ENCODE results near the gene MRPL33. TPM values are rescaled to one million over a fixed set of nuclear protein-coding genes. Genes with fewer than 3 reads are reported as not detected.
A peak's percentile ranks its signal among the peaks of the same experiment; 100 is the strongest.

The MRPL33 gene
- total RNA-seq, 1 experiment from 2014 or later: 86.3 TPM

GRCh38 chr2:27772804-27773203, 1.3 kb downstream of the MRPL33 start:
- no TSS peak for BruUV-seq (replicated peaks)
- Histone ChIP-seq H3K9me2 (ENCODE audit: insufficient read depth) (no peaks in the 10 kb centered on the region), H3F3A (ENCODE audit: insufficient read depth, low read depth) (peaks cover 34% of the 10 kb centered on the region), H4K20me1 (ENCODE audit: insufficient read depth) (peaks cover 12% of the 10 kb centered on the region; the same call in 1 of the 2 replicates), H3K79me2 (ENCODE audit: low read depth) (peaks cover 63% of the 10 kb centered on the region), H2AFZ (no peak overlapping the region), H3K4me1 (replicated peaks; ENCODE audit: insufficient read depth) (peaks cover 29% of the 10 kb centered on the region), H3K27me3 (ENCODE audit: insufficient read depth, low read depth) (no peaks in the 10 kb centered on the region), H3K27ac (peak overlapping the region; percentile 80), H3K36me3 (ENCODE audit: low read depth) (peaks cover 34% of the 10 kb centered on the region), H3K4me3 (peak overlapping the region; percentile 93), H3K9me3 (ENCODE audit: insufficient read depth, low read depth) (no peaks in the 10 kb centered on the region), H3K4me2 (peak overlapping the region; percentile 99)
- TF ChIP-seq EZH2 (IDR thresholded peaks at IDR 0.05; ENCODE audit: low read depth) (no peak), CTCF (conservative IDR thresholded peaks at IDR 0.05) (no peak)
- no peak for DNase-seq
- intact Hi-C loops (cut with micrococcal nuclease; ENCODE audit: unreplicated experiment): no loop called here
- ChIA-PET CTCF (no interaction called here), POLR2A (ENCODE audit: unreplicated experiment) (interaction anchor here (0.5 to 1.3 kb wide), 6 partner anchors 26 to 511 kb away, joined by 5 to 9 read pairs (median 6); no protein-coding TSS in a partner anchor)

- Histone ChIP-seq H3K27ac (no peak overlapping the region), H2AFZ (no peak overlapping the region), H3K27me3 (ENCODE audit: insufficient read depth, low read depth) (no peaks in the 10 kb centered on the region), H3K4me1 (replicated peaks; ENCODE audit: insufficient read depth) (peaks cover 29% of the 10 kb centered on the region), H3K4me3 (peak overlapping the region; percentile 93; the same call in 1 of the 2 replicates), H3K9me2 (ENCODE audit: insufficient read depth) (no peaks in the 10 kb centered on the region), H3K9me3 (ENCODE audit: insufficient read depth, low read depth) (no peaks in the 10 kb centered on the region), H3F3A (ENCODE audit: insufficient read depth, low read depth) (peaks cover 35% of the 10 kb centered on the region), H3K36me3 (ENCODE audit: low read depth) (peaks cover 40% of the 10 kb centered on the region), H3K79me2 (ENCODE audit: low read depth) (peaks cover 74% of the 10 kb centered on the region), H3K4me2 (peak overlapping the region; percentile 99), H4K20me1 (ENCODE audit: insufficient read depth) (peaks cover 16% of the 10 kb centered on the region; the same call in 1 of the 2 replicates)
- DNase-seq: no peak
- no TSS peak for BruUV-seq (replicated peaks)
- CTCF ChIA-PET: no interaction called here
- POLR2A ChIA-PET (ENCODE audit: unreplicated experiment): interaction anchor here (0.6 kb wide), 1 partner anchor 25 kb away, joined by 7 read pairs; no protein-coding TSS in a partner anchor
- no peak for TF ChIP-seq EZH2 (IDR thresholded peaks at IDR 0.05; ENCODE audit: low read depth)
- no peak for TF ChIP-seq CTCF (conservative IDR thresholded peaks at IDR 0.05)
- intact Hi-C loops (cut with micrococcal nuclease; ENCODE audit: unreplicated experiment): no loop called here
Measured at GRCh38 chr2:27773959-27774358, 2.4 kb downstream of the MRPL33 start.

DNA sequence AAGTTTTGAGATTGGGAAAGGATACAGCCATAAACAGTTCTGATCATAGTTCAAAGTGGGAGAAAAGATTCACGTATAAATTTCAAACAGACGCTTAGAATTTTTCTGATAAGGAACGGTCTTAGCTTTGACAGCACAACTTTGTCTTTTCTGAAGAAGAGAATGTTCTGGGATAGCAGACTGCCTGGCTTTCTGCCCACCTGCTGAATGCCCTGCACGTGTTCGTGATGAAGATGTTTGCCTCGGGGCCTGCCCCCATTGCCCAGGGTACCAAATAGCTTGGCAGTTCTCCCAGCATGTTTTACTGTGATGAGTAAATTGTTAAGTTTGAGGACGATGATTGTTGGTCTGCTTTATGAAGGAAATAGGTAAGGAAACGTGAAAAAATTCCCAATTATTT, 4.6 kb downstream of the MRPL33 start:
- no peaks in the 10 kb centered on the region for H3K27me3 ChIP-seq (ENCODE audit: insufficient read depth, low read depth)
- 0 out of 2 replicates have a peak overlapping the region, but pooled peaks have one; percentile 16 for H3K27ac ChIP-seq
- no peak overlapping the region for H2AFZ ChIP-seq
- ChIA-PET POLR2A (ENCODE audit: unreplicated experiment) (interaction anchor here (0.6 kb wide), 2 partner anchors 23 to 580 kb away, joined by 3 read pairs; no protein-coding TSS in a partner anchor), CTCF (no interaction called here)
- H3K4me3 ChIP-seq: no peak overlapping the region
- H3K4me1 ChIP-seq (replicated peaks; ENCODE audit: insufficient read depth): peaks cover 23% of the 10 kb centered on the region
- peaks cover 53% of the 10 kb centered on the region for H3K36me3 ChIP-seq (ENCODE audit: low read depth)
- H3K9me3 ChIP-seq (ENCODE audit: insufficient read depth, low read depth): no peaks in the 10 kb centered on the region
- H3K4me2 ChIP-seq: no peak overlapping the region
- TF ChIP-seq CTCF (conservative IDR thresholded peaks at IDR 0.05) (no peak), EZH2 (IDR thresholded peaks at IDR 0.05; ENCODE audit: low read depth) (no peak)
- H3F3A ChIP-seq (ENCODE audit: insufficient read depth, low read depth): peaks cover 46% of the 10 kb centered on the region
- peaks cover 78% of the 10 kb centered on the region for H3K79me2 ChIP-seq (ENCODE audit: low read depth)
- no peaks in the 10 kb centered on the region for H3K9me2 ChIP-seq (ENCODE audit: insufficient read depth)
- H4K20me1 ChIP-seq (ENCODE audit: insufficient read depth): peaks cover 17% of the 10 kb centered on the region; the same call in 1 of the 2 replicates
- DNase-seq: no peak
- intact Hi-C loops (cut with micrococcal nuclease; ENCODE audit: unreplicated experiment): no loop called here
- no TSS peak for BruUV-seq (replicated peaks)
